HUES48 (cell line): Measurements from ENCODE around the gene XPNPEP1.

Experiments used
- H3K27ac ChIP-seq: one replicate; pipeline ENCODE4 v1.7.0; 2013; ENCODE audit warnings: low read depth, low read length, inconsistent platforms
- H3K27me3 ChIP-seq: 2 replicates; pipeline ENCODE4 v1.6.1; 2013; ENCODE audit warnings: mild to moderate bottlenecking, low read length; ENCODE audit not compliant: control insufficient read depth, insufficient read depth
- H3K36me3 ChIP-seq: 2 replicates; pipeline ENCODE4 v1.6.1; 2013; ENCODE audit warnings: low read length; ENCODE audit not compliant: control insufficient read depth, insufficient read depth
- H3K4me1 ChIP-seq: 2 replicates; pipeline ENCODE4 v1.6.1; 2013; ENCODE audit warnings: mild to moderate bottlenecking, low read length; ENCODE audit not compliant: control insufficient read depth, insufficient read depth
- H3K4me3 ChIP-seq: 2 replicates; pipeline ENCODE4 v1.5.1; 2013; ENCODE audit warnings: mild to moderate bottlenecking, low read depth, low read length
- H3K9ac ChIP-seq: 2 replicates; pipeline ENCODE4 v1.6.1; 2013; ENCODE audit warnings: mild to moderate bottlenecking, low read depth, low read length, moderate library complexity
- H3K9me3 ChIP-seq: 2 replicates; pipeline ENCODE4 v1.6.1; 2013; ENCODE audit warnings: low read length; ENCODE audit not compliant: control insufficient read depth, insufficient read depth

XPNPEP1 gene

GRCh38 chr10:109889867-109890266 lies 33.4 kb downstream of the XPNPEP1 start:
- H3K4me3 ChIP-seq: no peak overlapping the region
- no peak overlapping the region for H3K27ac ChIP-seq
- no peaks in the 10 kb centered on the region for H3K27me3 ChIP-seq
- peaks cover 29% of the 10 kb centered on the region; the same call in 1 of the 2 replicates for H3K36me3 ChIP-seq
- peaks cover 15% of the 10 kb centered on the region for H3K4me1 ChIP-seq
- no peaks in the 10 kb centered on the region for H3K9me3 ChIP-seq
- H3K9ac ChIP-seq: no peak overlapping the region

DNA sequence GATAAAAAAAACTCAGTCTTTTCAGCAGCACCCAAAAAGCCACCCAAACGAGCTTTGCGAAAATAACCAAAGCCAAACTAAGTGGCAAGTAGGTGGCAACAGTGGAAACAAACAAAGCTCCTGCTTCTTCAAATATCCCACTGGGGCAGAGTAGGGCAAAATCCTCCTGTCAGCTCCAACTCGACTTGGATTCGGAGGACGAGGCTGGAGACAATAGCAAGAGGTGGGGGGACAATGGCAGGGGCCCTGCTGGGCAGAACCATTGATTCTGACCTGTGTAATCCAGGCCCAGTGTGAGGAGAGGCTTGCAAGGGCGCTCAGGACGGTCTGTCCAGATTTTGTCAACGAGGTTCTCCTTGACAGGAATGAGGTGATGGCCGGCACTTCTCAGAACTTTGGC lies 35.5 kb downstream of the XPNPEP1 start:
- Histone ChIP-seq H3K27ac (no peak overlapping the region), H3K4me1 (peaks cover 13% of the 10 kb centered on the region), H3K9ac (no peak overlapping the region), H3K36me3 (peaks cover 36% of the 10 kb centered on the region; the same call in 1 of the 2 replicates), H3K4me3 (no peak overlapping the region), H3K27me3 (no peaks in the 10 kb centered on the region), H3K9me3 (no peaks in the 10 kb centered on the region)

DNA sequence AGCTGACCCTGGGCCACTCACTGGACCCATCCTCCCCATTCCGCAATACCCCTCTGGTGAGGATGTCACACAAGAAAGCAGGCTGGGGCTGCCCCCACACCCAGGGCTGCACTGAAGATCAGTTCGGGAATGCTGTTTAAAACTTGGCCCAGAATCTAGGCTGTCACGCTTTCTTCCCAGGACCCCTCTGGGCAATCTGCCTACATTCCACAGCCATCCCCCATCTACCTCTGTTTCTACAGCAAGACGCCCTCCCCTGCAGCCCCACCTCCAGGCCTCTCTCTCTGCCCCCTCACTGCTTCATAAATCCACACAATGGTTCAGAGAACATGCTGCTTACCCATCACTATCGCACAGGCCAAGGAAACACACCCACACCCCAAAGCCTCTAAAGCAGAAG lies 36.1 kb downstream of the XPNPEP1 start:
- no peaks in the 10 kb centered on the region for H3K9me3 ChIP-seq
- no peak overlapping the region for H3K27ac ChIP-seq
- no peak overlapping the region for H3K4me3 ChIP-seq
- H3K36me3 ChIP-seq: peaks cover 39% of the 10 kb centered on the region
- no peaks in the 10 kb centered on the region for H3K27me3 ChIP-seq
- peaks cover 8% of the 10 kb centered on the region for H3K4me1 ChIP-seq
- no peak overlapping the region for H3K9ac ChIP-seq

DNA sequence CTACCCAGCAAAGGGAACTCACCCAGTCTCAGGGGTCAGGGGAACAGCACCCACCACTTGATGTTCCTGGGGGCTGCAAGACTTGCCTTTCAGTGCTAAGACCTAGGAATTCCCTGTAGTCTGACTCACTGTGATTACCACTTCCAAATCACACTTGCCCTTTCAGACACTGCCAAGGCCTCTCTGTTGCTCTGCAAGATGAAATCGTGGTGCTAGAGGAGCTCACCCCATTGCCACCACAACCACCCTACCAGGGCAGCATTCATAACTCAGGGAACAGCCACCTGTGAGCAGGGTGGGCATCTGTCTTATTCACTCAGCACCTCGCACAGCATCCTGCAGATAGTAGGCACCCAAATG lies 36.5 kb downstream of the XPNPEP1 start:
- Histone ChIP-seq H3K9ac (no peak overlapping the region), H3K9me3 (no peaks in the 10 kb centered on the region), H3K27ac (no peak overlapping the region), H3K27me3 (no peaks in the 10 kb centered on the region), H3K4me3 (no peak overlapping the region), H3K4me1 (peaks cover 7% of the 10 kb centered on the region), H3K36me3 (peaks cover 43% of the 10 kb centered on the region)

DNA sequence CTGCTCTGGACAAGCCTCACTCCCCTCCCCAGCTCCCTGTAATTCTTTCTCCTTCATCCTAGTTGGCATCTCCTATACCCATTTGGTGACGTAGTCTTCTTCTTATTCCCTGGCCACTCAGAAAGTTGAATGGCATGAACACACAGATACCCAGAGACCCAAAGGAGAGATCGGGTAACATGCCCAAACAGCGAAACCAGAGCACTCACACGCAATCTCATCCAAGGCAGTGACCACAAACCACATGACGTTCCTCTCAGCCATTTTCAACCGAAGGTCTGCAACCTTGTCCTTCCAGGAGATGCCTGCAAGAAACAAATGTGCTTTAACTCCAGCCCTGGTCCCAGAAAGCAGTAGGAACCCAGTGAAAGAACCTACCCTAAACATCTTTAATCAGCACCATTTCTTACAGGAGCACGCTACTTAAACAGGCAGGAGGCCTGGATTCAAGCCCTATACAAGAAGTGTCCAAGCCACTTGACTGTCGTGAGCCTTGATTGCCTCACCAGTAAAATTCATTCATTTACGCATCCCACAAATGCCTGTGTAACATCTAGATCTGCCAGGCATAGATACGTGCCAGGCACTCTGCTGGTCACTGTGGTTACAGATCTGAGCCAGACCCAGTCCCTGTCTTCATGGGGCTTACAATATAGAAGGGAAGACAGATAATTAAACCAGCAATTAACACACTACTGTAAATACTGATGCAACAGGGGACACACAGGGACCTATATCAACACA lies 37.1 kb downstream of the XPNPEP1 start:
- Histone ChIP-seq H3K36me3 (peaks cover 44% of the 10 kb centered on the region), H3K27me3 (no peaks in the 10 kb centered on the region), H3K9me3 (no peaks in the 10 kb centered on the region), H3K9ac (no peak overlapping the region), H3K27ac (no peak overlapping the region), H3K4me3 (no peak overlapping the region), H3K4me1 (peaks cover 7% of the 10 kb centered on the region)

DNA sequence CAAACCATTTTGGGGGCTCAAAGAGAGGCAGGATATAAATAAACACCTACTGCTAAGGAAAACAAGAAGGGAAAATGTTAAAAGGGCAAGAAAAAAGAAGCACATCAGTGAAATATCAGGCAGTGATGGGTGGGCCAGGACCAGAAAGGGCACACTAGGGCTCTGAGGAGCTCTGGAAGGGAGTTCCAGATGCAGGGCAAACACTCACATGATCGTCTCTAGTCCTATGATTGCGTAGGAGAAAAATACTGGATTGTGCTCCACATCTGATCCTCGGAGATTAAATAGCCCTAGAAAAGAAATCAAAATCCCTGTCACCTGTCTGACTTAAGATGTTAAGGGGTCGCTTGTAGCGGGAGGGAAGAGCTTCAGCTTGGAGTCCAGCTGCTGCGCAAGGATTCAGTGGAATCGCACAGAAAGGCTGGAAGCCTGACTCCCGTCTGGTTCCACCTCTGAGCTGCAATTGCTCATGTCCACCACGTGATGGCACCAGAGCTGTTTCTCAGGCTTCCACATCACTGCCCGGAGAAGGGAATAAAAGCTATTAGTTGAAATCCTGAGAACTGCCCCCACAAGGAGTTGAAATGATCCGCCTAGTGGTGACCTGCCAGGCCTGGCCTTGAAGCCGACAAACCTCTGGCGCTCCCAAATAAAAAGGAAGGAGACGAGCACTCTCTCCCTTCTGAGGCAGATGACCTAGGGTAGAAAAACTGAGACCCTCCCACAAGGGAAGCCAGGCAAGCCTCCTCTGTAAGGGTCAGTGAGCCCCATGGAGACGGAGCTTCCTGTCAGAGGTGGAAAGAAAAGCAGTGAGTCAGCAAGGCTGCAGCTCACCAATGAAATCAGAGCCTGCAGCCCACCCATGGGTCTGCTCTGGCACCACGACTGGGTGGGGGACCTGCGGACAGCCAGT lies 39.2 kb downstream of the XPNPEP1 start:
- H3K36me3 ChIP-seq: peaks cover 49% of the 10 kb centered on the region
- peaks cover 7% of the 10 kb centered on the region for H3K4me1 ChIP-seq
- H3K4me3 ChIP-seq: no peak overlapping the region
- H3K27ac ChIP-seq: peak overlapping the region; percentile 75
- H3K27me3 ChIP-seq: no peaks in the 10 kb centered on the region
- peak overlapping the region; percentile 7; the same call in 1 of the 2 replicates for H3K9ac ChIP-seq
- H3K9me3 ChIP-seq: no peaks in the 10 kb centered on the region

- H3K4me3 ChIP-seq: no peak overlapping the region
Observed at GRCh38 chr10:109882251-109883057, 40.9 kb downstream of the XPNPEP1 start.

DNA sequence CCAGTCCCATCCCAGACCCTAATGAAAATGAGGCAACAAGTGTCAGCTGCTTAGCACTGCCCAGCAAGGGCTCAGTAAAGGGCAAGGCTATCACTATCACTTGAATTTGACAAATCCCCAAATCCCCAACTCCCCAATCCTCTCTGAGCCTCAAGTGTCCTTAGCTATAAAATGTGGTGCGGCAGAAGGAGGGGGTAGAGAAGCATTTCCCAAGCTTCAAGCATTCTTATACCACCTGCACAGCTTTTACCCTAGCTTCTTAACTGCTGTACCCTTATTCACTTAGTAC lies 41.6 kb downstream of the XPNPEP1 start:
- Histone ChIP-seq H3K27ac (no peak overlapping the region), H3K36me3 (peaks cover 53% of the 10 kb centered on the region)

More at GRCh38 chr10:109882251-109883057, 40.9 kb downstream of the XPNPEP1 start:
- no peak overlapping the region for H3K9ac ChIP-seq
- H3K27ac ChIP-seq: no peak overlapping the region
- H3K36me3 ChIP-seq: peaks cover 47% of the 10 kb centered on the region
- no peaks in the 10 kb centered on the region for H3K27me3 ChIP-seq
- peaks cover 7% of the 10 kb centered on the region for H3K4me1 ChIP-seq
- H3K9me3 ChIP-seq: no peaks in the 10 kb centered on the region

DNA sequence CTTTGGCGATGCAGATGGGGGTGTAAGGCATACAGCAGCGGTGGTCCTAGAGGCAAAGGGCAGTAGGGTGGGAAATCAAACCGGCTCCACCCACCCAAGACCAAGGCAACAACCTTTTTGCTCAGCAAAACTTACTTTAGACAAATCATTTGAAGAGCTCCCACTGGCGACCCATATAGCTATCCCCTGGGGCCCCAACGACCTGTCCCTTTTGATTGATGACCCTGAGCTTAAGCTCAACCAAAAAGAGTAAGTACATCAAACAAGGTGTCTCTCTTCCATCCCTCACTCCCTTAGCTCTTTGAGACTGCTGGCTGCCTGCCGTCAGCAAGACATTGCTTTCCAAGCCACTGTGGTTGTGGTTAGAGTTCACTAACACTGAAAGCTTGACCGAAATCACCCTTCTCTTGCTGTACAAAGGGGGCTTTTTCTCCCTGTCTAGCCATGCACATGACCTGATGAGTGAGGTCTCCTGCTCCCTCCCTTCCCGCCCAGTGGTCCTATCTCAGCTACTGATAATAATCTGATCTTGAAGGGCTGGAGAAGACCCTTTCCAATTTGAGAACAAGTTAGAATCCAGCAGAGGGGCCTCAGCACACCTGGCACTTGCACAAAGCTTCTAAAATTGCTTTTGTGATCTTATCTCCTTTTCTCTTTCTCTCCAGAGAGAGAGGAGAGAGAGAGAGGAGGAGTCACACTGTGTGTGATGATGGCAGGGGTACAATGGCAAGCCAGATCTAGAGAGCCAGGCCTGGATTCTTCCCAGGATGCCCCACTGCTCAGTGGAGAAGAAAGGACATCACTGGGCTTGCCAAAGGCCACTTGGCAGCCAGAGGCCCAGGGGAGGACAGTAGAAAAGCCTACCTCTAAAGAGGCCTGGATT lies 42.2 kb downstream of the XPNPEP1 start:
- H3K36me3 ChIP-seq: peaks cover 51% of the 10 kb centered on the region
- H3K27me3 ChIP-seq: no peaks in the 10 kb centered on the region
- H3K27ac ChIP-seq: no peak overlapping the region
- no peak overlapping the region for H3K9ac ChIP-seq
- no peaks in the 10 kb centered on the region for H3K9me3 ChIP-seq
- H3K4me1 ChIP-seq: peaks cover 7% of the 10 kb centered on the region
- H3K4me3 ChIP-seq: no peak overlapping the region

More for the DNA sequence above, 41.6 kb downstream of the XPNPEP1 start:
- H3K27me3 ChIP-seq: no peaks in the 10 kb centered on the region
- no peak overlapping the region for H3K4me3 ChIP-seq
- no peaks in the 10 kb centered on the region for H3K9me3 ChIP-seq
- no peak overlapping the region for H3K9ac ChIP-seq
- peaks cover 7% of the 10 kb centered on the region for H3K4me1 ChIP-seq

DNA sequence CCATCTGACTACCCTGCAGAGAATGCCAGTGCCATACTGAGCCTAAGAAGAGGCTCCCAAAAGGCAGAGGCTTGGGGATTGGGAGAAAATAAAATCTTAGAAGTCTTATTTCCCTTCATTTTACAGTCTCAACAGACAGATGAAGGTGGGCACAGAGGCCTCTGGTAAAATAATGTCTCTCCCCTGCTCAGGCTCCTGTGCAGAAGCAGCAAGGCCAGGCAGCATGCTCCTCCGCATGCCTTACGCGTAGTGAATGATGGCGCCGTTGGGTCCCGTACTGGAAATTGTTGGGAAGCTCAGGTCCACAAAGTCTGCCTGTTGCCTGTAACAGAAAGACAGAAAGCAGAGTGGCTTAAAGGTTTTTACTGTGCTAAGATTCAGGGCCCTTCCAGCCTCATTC lies 45.8 kb downstream of the XPNPEP1 start:
- H3K36me3 ChIP-seq: peaks cover 69% of the 10 kb centered on the region
- H3K9ac ChIP-seq: no peak overlapping the region
- no peaks in the 10 kb centered on the region for H3K27me3 ChIP-seq
- H3K9me3 ChIP-seq: no peaks in the 10 kb centered on the region
- H3K4me3 ChIP-seq: no peak overlapping the region
- no peaks in the 10 kb centered on the region for H3K4me1 ChIP-seq
- H3K27ac ChIP-seq: no peak overlapping the region
